K562 (cell line): Measurements from ENCODE around the gene STIL.

ENCODE experiments used
- EGR1 ChIP-seq: fragments of 450-650 bp; conservative IDR thresholded peaks from 2 replicates; pipeline ENCODE4 v1.6.1; 2017; ENCODE audit warnings: mild to moderate bottlenecking
- HDAC1 ChIP-seq, 2 experiments: fragments of 450-650 bp; IDR thresholded peaks; 2 replicates each; pipeline ENCODE4 v1.6.1; 2016 to 2017; ENCODE audit warnings: inconsistent platforms in 1 of 2, mild to moderate bottlenecking in 1 of 2, moderate library complexity in 1 of 2
- ZZZ3 ChIP-seq: fragments of 450-650 bp; IDR thresholded peaks from 2 replicates; pipeline ENCODE4 v1.6.1; 2016; ENCODE audit warnings: antibody characterized with exemption, mild to moderate bottlenecking, moderate library complexity
- TF ChIP-seq, protein P1 (sequence below): fragments of 450-650 bp; formaldehyde crosslinking; IDR thresholded peaks from 2 replicates; pipeline ENCODE4 v1.4.0; 2020; ENCODE audit warnings: mild to moderate bottlenecking, moderate library complexity

DNA sequence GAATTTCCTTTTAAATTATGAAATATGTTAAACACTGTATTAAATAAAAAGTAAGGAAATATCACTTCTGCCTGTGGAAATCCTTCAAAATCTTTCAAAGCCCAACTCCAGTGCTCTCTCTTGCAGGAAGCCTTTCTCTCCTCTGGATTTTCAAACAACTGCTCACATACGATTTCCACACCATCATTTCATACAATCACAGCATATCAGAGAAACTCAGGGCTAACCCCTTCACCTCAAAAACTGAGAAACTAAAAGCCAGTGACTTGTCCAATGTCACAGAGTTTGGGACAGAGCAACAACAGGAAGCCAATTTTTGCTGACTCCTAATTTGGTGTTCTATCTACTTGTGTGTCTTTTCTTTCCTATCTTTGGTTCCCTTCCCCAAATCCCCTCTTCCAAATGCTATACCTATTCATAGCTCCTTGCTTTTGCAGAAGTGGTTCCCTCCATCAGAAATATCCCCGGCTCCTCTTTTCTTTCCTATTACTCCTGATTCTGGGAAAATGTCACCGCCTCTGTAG, 69.5 kb downstream of the STIL start:
- no peak for TF ChIP-seq ZZZ3
- TF ChIP-seq HDAC1 (IDR thresholded peaks at IDR 0.05): no peak
- TF ChIP-seq, protein P1, sequence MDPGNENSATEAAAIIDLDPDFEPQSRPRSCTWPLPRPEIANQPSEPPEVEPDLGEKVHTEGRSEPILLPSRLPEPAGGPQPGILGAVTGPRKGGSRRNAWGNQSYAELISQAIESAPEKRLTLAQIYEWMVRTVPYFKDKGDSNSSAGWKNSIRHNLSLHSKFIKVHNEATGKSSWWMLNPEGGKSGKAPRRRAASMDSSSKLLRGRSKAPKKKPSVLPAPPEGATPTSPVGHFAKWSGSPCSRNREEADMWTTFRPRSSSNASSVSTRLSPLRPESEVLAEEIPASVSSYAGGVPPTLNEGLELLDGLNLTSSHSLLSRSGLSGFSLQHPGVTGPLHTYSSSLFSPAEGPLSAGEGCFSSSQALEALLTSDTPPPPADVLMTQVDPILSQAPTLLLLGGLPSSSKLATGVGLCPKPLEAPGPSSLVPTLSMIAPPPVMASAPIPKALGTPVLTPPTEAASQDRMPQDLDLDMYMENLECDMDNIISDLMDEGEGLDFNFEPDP (CRISPR knock-in tag): no peak
- no peak for TF ChIP-seq EGR1
